Hindlimb muscle (tissue), 1 donor: ENCODE data around the gene TNS1. TPM values are rescaled to one million over a fixed set of nuclear protein-coding genes. Genes with fewer than 3 reads are reported as not detected.
A peak's percentile ranks its signal among the peaks of the same experiment; 100 is the strongest.

Experiments used
- DNase-seq: peaks from one replicate; pipeline ENCODE4 v3.0.0-alpha.2; 2013
- polyA plus RNA-seq: library from polyadenylated mRNA; unstranded; fragments of 120-200 nt; gene quantifications from one replicate; pipeline ENCODE4 v1.2.1, GENCODE V29; 2013; ENCODE audit not compliant: insufficient read length

TNS1 gene
- polyA plus RNA-seq, 1 donor = 142 TPM

DNA sequence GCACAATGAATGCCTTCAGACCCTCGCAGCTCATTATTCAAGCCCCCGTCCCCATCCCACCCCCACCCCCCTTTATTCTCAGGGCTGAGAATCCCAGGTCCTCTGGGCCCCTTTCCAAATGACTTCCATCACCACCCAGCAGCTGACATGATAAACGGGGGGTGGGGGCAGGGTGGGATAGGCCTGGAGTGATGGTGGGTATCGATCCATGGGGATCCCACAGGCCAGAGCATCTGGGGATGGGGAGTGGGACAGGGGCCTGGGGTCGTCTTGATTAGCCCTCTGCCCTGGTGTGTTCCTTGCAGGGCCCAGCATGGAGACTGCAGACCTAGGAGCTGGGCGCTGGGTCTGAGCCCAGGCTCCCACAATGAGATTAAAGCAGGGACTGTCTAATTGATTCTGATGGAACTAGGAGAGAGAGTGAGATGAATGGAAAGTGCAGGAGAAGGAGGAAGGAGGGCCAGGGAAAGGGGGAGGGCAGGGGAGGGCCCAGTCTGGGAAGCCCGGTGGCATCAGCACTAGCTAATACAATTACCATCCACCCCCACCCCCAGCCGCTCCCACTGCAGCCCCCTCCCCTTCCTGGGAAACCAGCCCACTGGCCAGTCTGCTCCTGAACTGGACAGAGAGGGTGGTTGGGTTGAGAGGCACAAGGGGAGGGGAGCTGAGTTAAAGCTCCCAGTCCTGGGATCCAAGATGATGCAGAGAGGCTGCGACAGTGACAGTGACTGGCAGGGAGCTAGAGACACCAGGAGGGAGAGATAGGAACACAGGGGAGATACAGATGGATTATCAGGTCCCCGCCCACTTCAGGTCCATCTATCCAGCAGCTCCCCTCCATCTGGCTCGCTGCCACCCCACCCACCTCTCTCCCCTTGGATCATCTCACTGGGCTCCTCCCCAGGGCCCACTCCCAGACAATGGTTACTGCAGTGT, 13.1 kb upstream of the TNS1 start:
- no peak for DNase-seq

DNA sequence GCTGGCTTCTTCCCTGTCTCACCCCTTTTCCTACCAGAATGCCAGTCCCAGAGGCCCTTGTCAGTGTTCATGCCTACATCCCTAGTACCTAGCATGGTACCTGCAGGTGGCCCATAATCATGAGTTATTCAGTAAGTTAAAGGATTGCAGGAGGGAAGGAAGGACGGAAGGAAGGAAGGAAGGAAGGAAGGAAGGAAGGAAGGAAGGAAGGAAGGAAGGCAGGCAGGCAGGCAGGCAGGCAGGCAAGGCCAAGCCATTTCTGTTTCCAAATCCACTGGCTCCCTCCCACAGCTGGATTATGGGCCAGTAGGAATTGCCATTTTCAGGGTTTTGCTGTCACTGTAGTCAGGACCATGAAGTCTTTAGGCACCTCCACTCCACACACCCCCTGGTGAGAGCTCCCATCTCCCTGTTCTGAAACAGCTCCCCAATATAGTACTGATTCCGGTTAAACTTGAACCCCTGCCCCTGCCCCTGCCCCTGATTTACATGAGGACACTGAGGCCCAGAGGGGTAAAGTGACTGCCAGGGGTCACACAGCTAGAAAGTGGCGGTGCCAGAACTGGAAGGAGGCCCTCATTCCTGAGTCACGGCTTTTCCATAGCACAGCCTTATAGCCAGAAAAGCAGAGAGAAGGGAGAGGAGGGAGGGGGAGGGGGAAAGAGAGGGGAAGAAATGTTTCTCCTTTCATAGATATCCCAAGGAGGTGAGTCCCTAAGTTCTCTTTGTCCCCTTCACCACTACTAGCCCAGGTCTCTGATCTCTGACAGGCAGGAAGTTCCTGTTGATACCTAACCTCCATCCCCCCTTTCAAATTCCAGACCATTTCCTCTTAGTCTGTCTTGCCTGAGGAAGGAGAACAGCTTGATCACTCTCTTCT, 12.2 kb upstream of the TNS1 start:
- no peak for DNase-seq

DNA sequence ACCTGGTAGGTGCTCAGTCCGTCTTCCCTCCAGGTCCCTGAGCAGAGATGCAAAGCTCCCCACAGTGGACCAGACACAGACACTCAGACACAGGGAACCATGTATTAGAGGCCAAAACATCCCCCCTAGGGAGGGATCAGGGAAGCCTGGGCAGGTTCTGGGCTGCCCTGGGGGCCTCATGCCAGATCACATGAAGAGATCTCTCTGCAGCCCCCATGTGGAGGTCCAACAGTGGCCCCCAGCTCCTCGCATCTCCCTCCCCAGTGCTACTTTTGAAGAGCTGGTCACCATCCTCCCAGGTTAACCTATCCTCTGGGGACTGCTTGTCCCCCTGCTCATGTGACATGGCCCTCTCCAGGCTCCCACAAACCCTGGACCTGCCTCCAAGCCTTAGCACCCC, 10.5 kb upstream of the TNS1 start:
- DNase-seq = no peak

DNA sequence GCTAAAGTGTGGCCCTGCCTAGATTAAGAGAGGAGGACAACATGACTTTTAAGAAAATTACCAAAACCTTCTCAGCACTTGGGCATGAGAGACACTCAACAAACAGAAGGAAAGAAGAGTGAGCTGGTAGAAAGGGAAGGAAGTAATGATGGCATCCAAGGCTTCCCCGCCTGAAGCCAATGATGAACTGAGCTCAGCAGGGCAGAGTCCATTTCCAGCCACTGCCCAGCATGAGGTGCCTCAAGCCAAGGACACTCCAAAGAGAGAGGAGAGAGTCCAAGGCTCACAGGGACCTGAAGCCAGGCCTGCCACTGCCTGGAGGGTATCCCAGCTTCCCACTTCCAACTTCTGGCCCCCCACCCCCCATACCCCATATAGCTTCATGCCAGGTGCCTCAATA, 9.5 kb upstream of the TNS1 start:
- no peak for DNase-seq

DNA sequence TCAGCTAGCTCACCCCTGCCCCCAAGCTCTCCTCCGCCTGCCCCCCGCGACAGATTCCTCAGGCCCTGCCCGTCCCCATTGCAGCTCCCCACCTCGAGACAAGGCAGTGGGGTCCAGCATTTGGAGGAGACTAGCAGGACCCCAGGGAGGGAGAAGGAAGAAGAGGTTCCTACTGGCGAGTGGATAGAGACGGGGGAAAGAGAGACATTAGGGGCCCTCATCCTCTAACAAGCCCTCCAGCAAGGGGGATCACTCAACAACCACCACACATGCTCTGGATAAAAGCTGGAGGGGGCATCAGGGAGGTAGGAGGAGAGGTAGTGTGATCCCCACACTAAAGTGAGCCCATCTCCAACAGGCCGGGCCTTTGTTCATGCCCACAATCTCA, 8.9 kb upstream of the TNS1 start:
- no peak for DNase-seq

GRCh38 chr2:218010984-218011652, 8.3 kb upstream of the TNS1 start:
- DNase-seq = no peak

GRCh38 chr2:218010140-218010983, 7.6 kb upstream of the TNS1 start:
- DNase-seq = no peak

GRCh38 chr2:218009765-218010139, 7.0 kb upstream of the TNS1 start:
- no peak for DNase-seq

GRCh38 chr2:218009231-218009630, 6.4 kb upstream of the TNS1 start:
- DNase-seq = no peak

DNA sequence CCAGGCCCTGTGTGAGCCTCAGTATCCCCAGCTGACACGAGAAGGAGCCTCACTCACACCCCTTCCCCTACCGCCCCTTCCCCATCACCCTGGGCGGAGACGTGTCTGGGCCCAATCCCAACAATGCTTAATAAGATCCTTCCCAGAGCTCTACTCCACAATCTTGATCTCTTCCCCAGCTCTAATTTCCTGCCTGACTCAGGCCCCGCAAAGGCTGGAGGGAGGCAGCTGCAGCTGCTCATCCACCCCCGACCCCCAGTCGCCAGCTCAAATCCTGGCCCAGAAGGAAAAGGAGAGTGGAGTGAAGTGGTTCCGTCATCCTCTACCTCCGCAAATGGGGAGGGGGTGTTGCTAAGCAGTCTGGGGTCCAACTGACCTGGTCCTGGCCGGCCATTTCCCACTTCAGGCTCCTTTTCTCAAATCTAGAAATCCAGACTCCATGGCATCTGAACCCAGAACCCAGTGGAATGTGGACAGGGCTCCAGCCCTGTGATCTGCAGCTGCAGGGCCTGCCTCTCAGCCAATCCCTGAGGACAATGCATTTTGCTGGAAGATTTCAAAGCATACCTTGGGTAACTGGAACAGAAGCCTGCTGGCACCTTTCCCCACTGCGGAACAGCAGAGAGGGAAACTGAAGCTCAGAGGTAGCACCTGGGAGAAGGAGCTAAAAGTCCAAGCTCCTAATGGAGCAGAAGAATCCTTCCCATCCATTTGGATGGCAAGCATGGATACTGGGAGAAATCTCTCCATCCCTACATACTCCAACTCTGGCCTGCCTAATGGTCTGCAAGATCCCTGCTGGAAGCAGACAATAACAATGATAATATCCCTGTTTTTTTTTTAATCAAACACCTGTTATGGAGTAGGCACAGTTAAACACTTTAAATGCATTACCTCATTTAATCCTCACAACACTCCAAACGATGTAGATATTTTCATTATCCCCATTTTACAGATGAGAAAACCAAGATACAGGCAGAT, 5.6 kb upstream of the TNS1 start:
- peak; percentile 56 for DNase-seq

DNA sequence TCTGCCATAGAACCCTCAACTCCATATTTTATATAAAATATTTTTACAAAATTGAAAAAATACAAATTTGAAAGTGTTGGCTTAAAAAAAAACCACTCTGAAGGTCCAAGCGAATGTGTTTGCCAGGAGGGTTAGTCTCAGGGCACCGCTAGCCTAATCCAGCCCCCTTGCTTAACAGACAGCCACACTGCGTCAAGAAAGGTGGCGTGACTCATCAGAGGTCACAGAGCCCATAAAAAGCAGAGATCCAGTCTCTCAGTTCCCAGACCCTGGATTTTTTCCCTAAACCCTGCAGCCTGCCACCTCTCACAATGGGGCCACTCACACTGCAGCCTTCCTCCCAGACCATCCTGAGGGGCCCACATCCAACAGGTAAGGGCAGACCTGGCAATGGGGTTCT, 3.9 kb upstream of the TNS1 start:
- DNase-seq = no peak

DNA sequence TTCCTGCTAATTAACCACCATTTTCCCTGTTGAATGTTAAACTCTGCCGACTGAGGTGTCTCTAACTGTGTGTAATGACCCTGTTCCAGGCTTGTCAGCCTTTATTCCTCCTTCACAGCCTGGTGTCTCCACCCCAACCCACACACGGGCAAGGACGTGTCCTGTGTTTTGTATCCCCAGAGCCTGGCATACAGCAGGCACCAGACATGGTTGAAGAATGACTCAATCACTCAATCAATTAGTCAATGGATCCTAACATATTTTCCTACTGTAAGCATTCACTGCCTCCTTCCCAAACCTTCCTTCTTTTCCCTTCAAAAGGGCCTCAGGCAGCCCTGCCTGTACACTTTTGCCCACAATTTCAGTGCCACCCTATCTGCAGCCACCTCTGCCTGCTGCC, 2.7 kb upstream of the TNS1 start:
- DNase-seq = no peak

DNA sequence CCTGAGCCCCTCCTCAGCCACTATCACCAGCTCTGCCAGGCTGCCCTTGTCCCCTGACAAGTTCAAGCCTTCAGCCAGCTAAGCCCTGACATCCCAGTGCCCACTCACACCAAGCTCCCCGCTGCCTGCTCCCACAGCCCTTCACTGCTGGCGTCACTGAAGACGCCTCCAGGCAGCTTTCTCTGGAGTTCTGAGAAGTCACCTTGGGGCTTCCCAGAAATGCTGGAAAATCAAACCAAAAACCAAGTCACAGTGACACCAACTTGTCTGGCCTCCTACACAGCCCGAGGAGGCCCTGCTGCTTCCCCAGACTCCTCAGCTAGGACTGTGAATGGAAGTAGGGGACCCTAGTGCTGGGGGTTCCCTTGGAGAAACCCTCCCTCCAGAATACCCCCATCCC, 2.2 kb upstream of the TNS1 start:
- DNase-seq = no peak

DNA sequence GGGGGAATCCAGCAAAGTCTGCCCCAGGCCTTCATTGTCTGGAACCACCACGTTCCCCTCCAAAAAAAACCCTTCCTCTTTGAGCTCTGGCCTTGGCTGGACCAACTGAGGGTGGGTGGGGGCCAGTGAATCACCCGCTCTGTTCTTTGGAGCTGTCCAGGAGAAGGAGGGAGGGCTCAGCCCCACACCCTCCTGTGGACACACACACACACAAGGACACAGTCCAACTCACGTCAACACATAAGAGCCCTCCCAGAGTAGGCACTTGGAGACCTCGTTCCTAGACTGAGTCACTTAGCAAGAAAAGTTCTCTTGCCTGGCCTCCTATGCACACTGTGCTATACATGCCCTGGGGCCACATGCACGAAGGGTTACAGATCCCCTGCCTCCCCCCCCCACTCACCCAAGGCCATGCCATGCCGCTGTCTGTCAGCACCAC, 1.2 kb upstream of the TNS1 start:
- peak; percentile 83 for DNase-seq

DNA sequence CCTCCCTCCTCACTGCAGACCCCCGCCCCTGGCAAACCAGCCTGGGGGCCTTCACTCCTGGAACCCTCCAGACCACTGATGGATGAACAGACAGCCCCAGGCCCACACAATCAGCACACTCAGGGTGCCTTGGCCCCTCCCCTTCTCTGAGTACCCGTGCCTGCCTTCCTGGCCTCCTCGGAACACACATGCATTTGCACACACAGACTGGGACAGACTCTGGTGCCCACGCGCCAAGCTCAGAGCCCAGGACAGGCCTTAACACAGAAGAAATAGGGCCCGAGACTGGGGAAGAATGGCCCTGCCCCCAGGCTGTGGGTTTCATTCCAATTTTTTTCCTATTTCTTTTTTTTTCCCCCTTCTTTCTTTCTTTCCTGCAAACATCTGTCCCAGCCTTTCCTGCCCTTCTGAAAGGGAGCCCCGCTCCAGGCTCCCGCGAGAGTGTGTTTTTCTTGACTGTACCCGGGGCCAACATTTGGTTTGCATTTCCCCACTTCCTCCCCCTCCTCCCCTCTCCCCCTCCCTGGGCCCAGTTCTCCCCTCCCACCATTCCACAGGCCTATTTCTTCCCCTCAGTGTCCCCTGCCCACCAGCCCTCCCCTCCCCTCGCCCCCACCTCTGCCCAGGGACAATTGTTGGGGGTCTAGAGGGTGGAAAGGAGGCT, 618 bp upstream of the TNS1 start:
- DNase-seq = peak; percentile 86

DNA sequence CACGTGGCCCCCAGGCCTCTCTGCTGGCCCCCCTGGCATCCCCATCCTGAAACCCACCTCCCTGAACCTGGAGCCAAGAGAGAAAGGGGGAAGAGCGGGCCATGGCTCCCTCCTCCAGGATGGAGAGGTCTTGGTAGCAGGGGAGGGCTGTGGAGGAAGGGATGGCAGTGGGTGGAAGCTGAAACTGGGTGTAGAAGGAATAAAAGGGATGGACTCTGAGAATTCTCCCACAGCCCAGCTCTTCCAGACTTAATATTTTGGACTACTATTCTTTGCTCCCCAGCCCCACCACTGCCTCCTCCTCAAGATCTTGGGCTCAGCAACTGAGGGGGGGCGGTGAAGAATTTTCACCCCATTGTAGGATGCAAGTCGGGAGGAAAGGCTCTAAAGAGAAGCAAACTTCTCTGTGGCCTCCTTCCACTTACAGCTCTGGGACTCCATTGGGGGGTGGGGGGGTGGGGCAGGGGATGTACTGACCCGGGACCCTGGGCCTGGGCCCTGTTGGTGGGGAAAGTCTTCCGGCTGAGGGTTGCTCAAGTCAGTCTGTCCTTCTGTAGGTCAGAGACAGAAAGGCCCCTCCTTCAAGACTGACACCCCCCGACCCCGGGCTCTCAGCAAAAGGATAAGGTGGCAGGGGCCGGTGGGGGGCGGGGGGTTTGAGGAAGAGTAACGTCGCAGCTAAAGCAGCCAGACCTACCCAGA, 501 bp downstream of the TNS1 start:
- DNase-seq = no peak

DNA sequence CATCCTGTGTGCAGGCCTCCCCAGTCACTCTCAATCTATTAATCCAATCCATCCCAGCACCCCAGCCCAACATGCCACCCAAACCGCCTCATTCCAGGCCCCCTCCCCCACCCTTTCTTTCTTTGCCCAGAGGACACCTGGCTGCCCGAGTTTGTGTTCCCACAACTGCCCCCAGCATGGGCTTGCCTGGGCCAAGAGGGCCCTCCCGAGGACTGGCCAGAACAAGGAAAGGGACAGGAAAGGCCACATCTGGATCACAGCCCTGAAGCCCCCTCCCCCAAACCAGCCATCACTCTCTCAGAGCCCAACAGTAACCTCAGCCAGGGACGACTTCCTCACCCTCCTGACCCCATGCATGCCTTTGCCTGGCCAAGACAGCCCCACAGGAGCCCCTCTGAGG, 1.2 kb downstream of the TNS1 start:
- DNase-seq = no peak

DNA sequence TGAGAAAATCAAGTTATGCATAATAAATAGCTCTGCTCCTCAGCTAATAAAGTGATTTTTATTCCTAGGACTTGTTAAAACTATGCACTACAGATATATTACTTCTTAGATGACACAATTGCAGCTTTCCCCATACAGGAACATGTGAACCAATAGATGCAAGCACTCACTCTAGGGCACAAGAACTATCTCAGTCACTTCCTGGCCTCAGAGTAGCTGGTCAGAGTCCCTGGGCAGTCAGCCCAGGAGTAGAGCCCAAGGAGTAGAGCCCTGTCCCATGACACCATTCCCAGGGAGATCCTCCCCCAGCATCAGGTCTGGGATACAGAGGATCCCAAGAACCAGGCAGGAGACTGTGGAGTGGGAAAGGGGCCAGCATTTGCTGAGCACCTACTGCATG, 2.7 kb downstream of the TNS1 start:
- no peak for DNase-seq

GRCh38 chr2:217999595-217999959, 3.2 kb downstream of the TNS1 start:
- no peak for DNase-seq
